Activated T-helper 2 cell treated with anti-CD3 and anti-CD28 coated beads, Interferon-gamma antibody, Interleukin-2, Interleukin-4, amounts not matched to agents 10 μg/mL and 5 μg/mL and 100 μg/mL, durations not matched to agents 14 hours and 24 hours and 36 hours (primary cell): ENCODE data around the gene ZBTB7C. TPM values are rescaled to one million over a fixed set of nuclear protein-coding genes. Genes with fewer than 3 reads are reported as not detected.

Experiments used
- DNase-seq: peaks from one replicate; pipeline ENCODE4 v3.0.0; 2021; ENCODE audit warnings: low spot score
- H3K27ac Mint-ChIP-seq: one replicate; pipeline ENCODE4 v1.8.0; 2021; ENCODE audit warnings: mixed read lengths
- H3K27me3 Mint-ChIP-seq: one replicate; pipeline ENCODE4 v1.8.0; 2021; ENCODE audit warnings: low read depth, mixed read lengths
- H3K36me3 Mint-ChIP-seq: one replicate; pipeline ENCODE4 v1.8.0; 2021; ENCODE audit warnings: low read depth, mixed read lengths
- H3K4me1 Mint-ChIP-seq: one replicate; pipeline ENCODE4 v1.8.0; 2021; ENCODE audit warnings: low read depth, mixed read lengths
- H3K4me3 Mint-ChIP-seq: one replicate; pipeline ENCODE4 v1.8.0; 2021; ENCODE audit warnings: low read depth, mild to moderate bottlenecking, moderate library complexity, mixed read lengths
- H3K9me3 Mint-ChIP-seq: one replicate; pipeline ENCODE4 v1.8.0; 2021; ENCODE audit warnings: mixed read lengths
- intact Hi-C: fragments of 100-400 bp; cut with micrococcal nuclease; formaldehyde crosslinking; loops from one replicate; pipeline ENCODE4 v1.15.1; 2023
- total RNA-seq: library from RNA; stranded (reverse); gene quantifications from 2 replicates; pipeline ENCODE4 v1.2.3, GENCODE V29; 2022

The ZBTB7C gene
- total RNA-seq, 1 donor from 2014 or later, result 0.21 TPM

- no peaks in the 10 kb centered on the region for H3K9me3 Mint-ChIP-seq
- no peak for DNase-seq
- no peak overlapping the region for H3K4me3 Mint-ChIP-seq
- no peaks in the 10 kb centered on the region for H3K36me3 Mint-ChIP-seq
- intact Hi-C loops, result loop anchor here (5.0 kb wide), 1 partner anchor 426 kb away; no protein-coding TSS in a partner anchor
- no peak overlapping the region for H3K27ac Mint-ChIP-seq
- H3K27me3 Mint-ChIP-seq, result peaks cover 37% of the 10 kb centered on the region
- peaks cover 5% of the 10 kb centered on the region for H3K4me1 Mint-ChIP-seq
These were observed 387.8 kb downstream of the ZBTB7C start for GRCh38 chr18:48021273-48021914.

- Mint-ChIP-seq H3K4me1 (peaks cover 5% of the 10 kb centered on the region), H3K9me3 (no peaks in the 10 kb centered on the region), H3K4me3 (no peak overlapping the region), H3K36me3 (no peaks in the 10 kb centered on the region), H3K27me3 (peaks cover 38% of the 10 kb centered on the region), H3K27ac (no peak overlapping the region)
- intact Hi-C loops, result loop anchor here (5.0 kb wide), 1 partner anchor 427 kb away; no protein-coding TSS in a partner anchor
- no peak for DNase-seq
These were observed 388.6 kb downstream of the ZBTB7C start for GRCh38 chr18:48020337-48021250.

GRCh38 chr18:48019557-48020325 lies 389.4 kb downstream of the ZBTB7C start:
- DNase-seq, result no peak
- no peak overlapping the region for H3K4me3 Mint-ChIP-seq
- H3K4me1 Mint-ChIP-seq, result peaks cover 5% of the 10 kb centered on the region
- no peaks in the 10 kb centered on the region for H3K9me3 Mint-ChIP-seq
- intact Hi-C loops, result loop anchor here (5.0 kb wide), 1 partner anchor 428 kb away; no protein-coding TSS in a partner anchor
- H3K36me3 Mint-ChIP-seq, result no peaks in the 10 kb centered on the region
- H3K27me3 Mint-ChIP-seq, result peaks cover 44% of the 10 kb centered on the region
- no peak overlapping the region for H3K27ac Mint-ChIP-seq

- peaks cover 5% of the 10 kb centered on the region for H3K4me1 Mint-ChIP-seq
- no peak overlapping the region for H3K4me3 Mint-ChIP-seq
- no peaks in the 10 kb centered on the region for H3K36me3 Mint-ChIP-seq
- H3K9me3 Mint-ChIP-seq, result no peaks in the 10 kb centered on the region
- no peak overlapping the region for H3K27ac Mint-ChIP-seq
- intact Hi-C loops, result no loop called here
- DNase-seq, result no peak
- H3K27me3 Mint-ChIP-seq, result peaks cover 52% of the 10 kb centered on the region
These were observed 390.3 kb downstream of the ZBTB7C start for GRCh38 chr18:48018851-48019250.

- intact Hi-C loops, result no loop called here
These were observed 391.5 kb downstream of the ZBTB7C start for GRCh38 chr18:48017635-48018034.

GRCh38 chr18:48013162-48013561 lies 396.0 kb downstream of the ZBTB7C start:
- intact Hi-C loops, result no loop called here

More at GRCh38 chr18:48017635-48018034, 391.5 kb downstream of the ZBTB7C start:
- Mint-ChIP-seq H3K9me3 (no peaks in the 10 kb centered on the region), H3K4me3 (no peak overlapping the region), H3K4me1 (peaks cover 9% of the 10 kb centered on the region), H3K27ac (no peak overlapping the region), H3K27me3 (peaks cover 63% of the 10 kb centered on the region), H3K36me3 (no peaks in the 10 kb centered on the region)
- no peak for DNase-seq

GRCh38 chr18:48011926-48012465 lies 397.2 kb downstream of the ZBTB7C start:
- no peak overlapping the region for H3K27ac Mint-ChIP-seq
- no peak overlapping the region for H3K4me3 Mint-ChIP-seq
- H3K9me3 Mint-ChIP-seq, result no peaks in the 10 kb centered on the region
- intact Hi-C loops, result no loop called here
- peaks cover 69% of the 10 kb centered on the region for H3K27me3 Mint-ChIP-seq
- DNase-seq, result no peak
- H3K4me1 Mint-ChIP-seq, result peaks cover 9% of the 10 kb centered on the region
- H3K36me3 Mint-ChIP-seq, result no peaks in the 10 kb centered on the region

More at GRCh38 chr18:48013162-48013561, 396.0 kb downstream of the ZBTB7C start:
- H3K4me1 Mint-ChIP-seq, result peaks cover 9% of the 10 kb centered on the region
- no peaks in the 10 kb centered on the region for H3K36me3 Mint-ChIP-seq
- H3K4me3 Mint-ChIP-seq, result no peak overlapping the region
- no peak overlapping the region for H3K27ac Mint-ChIP-seq
- H3K9me3 Mint-ChIP-seq, result no peaks in the 10 kb centered on the region
- H3K27me3 Mint-ChIP-seq, result peaks cover 70% of the 10 kb centered on the region
- no peak for DNase-seq

GRCh38 chr18:48010264-48010663 lies 398.9 kb downstream of the ZBTB7C start:
- Mint-ChIP-seq H3K27ac (no peak overlapping the region), H3K36me3 (no peaks in the 10 kb centered on the region), H3K4me1 (peaks cover 9% of the 10 kb centered on the region), H3K9me3 (no peaks in the 10 kb centered on the region), H3K27me3 (peaks cover 67% of the 10 kb centered on the region), H3K4me3 (no peak overlapping the region)
- DNase-seq, result no peak
- intact Hi-C loops, result no loop called here

GRCh38 chr18:48009116-48009745 lies 400.0 kb downstream of the ZBTB7C start:
- DNase-seq, result no peak
- intact Hi-C loops, result loop anchor here (5.0 kb wide), 1 partner anchor 77 kb away; the partner anchor contains the start of gene SMAD2
- H3K27ac Mint-ChIP-seq, result no peak overlapping the region
- H3K27me3 Mint-ChIP-seq, result peaks cover 59% of the 10 kb centered on the region
- H3K4me1 Mint-ChIP-seq, result peaks cover 9% of the 10 kb centered on the region
- H3K4me3 Mint-ChIP-seq, result peak overlapping the region; percentile 71
- H3K9me3 Mint-ChIP-seq, result no peaks in the 10 kb centered on the region
- no peaks in the 10 kb centered on the region for H3K36me3 Mint-ChIP-seq

GRCh38 chr18:48007955-48008701 lies 401.1 kb downstream of the ZBTB7C start:
- no peaks in the 10 kb centered on the region for H3K9me3 Mint-ChIP-seq
- H3K4me3 Mint-ChIP-seq, result peak overlapping the region; percentile 71
- H3K27me3 Mint-ChIP-seq, result peaks cover 50% of the 10 kb centered on the region
- no peaks in the 10 kb centered on the region for H3K36me3 Mint-ChIP-seq
- intact Hi-C loops, result loop anchor here (5.0 kb wide), 1 partner anchor 76 kb away; the partner anchor contains the start of gene SMAD2
- H3K27ac Mint-ChIP-seq, result no peak overlapping the region
- H3K4me1 Mint-ChIP-seq, result peaks cover 6% of the 10 kb centered on the region
- DNase-seq, result peak; percentile 16

- H3K27ac Mint-ChIP-seq, result no peak overlapping the region
- peaks cover 44% of the 10 kb centered on the region for H3K27me3 Mint-ChIP-seq
- H3K9me3 Mint-ChIP-seq, result no peaks in the 10 kb centered on the region
- H3K4me3 Mint-ChIP-seq, result peak overlapping the region; percentile 17
- peaks cover 5% of the 10 kb centered on the region for H3K4me1 Mint-ChIP-seq
- intact Hi-C loops, result loop anchor here (5.0 kb wide), 1 partner anchor 75 kb away; the partner anchor contains the start of gene SMAD2
- no peak for DNase-seq
- H3K36me3 Mint-ChIP-seq, result no peaks in the 10 kb centered on the region
These were observed 401.8 kb downstream of the ZBTB7C start for GRCh38 chr18:48007381-48007780.
